ENCODE measurements around the gene PRKCE. TPM values are rescaled to one million over a fixed set of nuclear protein-coding genes. Genes with fewer than 3 reads are reported as not detected.

PRKCE gene
- polyA plus RNA-seq, 3 donors = 8.3 to 9.2 (median 8.7) TPM

DNA sequence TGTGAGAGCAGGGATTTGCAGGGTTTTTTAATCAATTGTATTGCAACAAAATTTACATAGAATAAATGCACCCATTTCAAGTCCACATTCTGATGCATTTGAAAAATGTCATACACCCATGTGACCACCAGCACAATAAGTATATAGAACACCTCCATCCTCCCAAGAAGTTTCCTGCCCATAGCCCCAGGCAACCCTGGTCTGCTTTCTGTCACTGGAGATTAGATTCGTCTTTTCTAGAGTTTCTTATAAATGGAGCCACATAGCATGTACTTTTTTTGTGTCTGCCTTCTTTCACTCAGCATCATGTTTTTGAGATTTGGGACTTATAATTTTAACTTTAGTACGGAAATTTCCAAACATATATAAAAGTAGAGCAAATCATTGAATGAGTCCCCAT is 518.6 kb downstream of the PRKCE start:
- DNase-seq (ENCODE audit: low read depth in 3 of 3, low spot score in 2 of 3) = no peak

GRCh38 chr2:46170611-46171350 is 519.3 kb downstream of the PRKCE start:
- no peak for DNase-seq (ENCODE audit: low read depth in 3 of 3, low spot score in 2 of 3)

DNA sequence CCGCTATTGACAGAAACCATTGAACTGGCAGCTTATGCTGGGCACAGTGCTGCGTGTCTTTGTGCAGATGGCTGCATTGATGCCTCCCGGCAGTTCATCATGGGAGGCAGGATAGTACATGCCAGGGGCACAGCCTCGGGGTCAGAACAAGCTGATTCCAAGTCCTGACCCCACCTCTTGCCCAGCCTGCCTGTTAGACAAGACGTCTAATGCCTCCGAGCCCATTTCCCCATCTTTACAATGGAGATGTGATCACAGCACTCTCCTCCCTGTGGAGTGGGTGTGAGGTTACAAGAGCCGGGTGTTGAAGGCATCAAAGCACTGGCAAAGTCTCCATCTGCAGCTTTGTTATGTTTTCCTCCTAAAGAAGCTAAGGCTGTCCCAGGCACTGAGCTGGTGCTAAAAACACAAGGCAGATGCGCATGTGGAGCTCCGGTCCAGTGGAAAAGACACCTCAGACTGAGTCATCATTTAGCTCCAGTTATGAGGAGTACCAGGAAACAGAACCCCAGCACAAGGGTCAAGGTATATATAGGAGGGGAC is 520.0 kb downstream of the PRKCE start:
- DNase-seq (ENCODE audit: low read depth in 3 of 3, low spot score in 2 of 3) = no peak

GRCh38 chr2:46171996-46172546 is 520.6 kb downstream of the PRKCE start:
- DNase-seq (ENCODE audit: low read depth in 3 of 3, low spot score in 2 of 3) = no peak

GRCh38 chr2:46173030-46173429 is 521.6 kb downstream of the PRKCE start:
- DNase-seq (ENCODE audit: low read depth in 3 of 3, low spot score in 2 of 3) = no peak

- DNase-seq (ENCODE audit: low read depth in 3 of 3, low spot score in 2 of 3) = no peak
Observed at GRCh38 chr2:46173636-46174250, 522.3 kb downstream of the PRKCE start.

DNA sequence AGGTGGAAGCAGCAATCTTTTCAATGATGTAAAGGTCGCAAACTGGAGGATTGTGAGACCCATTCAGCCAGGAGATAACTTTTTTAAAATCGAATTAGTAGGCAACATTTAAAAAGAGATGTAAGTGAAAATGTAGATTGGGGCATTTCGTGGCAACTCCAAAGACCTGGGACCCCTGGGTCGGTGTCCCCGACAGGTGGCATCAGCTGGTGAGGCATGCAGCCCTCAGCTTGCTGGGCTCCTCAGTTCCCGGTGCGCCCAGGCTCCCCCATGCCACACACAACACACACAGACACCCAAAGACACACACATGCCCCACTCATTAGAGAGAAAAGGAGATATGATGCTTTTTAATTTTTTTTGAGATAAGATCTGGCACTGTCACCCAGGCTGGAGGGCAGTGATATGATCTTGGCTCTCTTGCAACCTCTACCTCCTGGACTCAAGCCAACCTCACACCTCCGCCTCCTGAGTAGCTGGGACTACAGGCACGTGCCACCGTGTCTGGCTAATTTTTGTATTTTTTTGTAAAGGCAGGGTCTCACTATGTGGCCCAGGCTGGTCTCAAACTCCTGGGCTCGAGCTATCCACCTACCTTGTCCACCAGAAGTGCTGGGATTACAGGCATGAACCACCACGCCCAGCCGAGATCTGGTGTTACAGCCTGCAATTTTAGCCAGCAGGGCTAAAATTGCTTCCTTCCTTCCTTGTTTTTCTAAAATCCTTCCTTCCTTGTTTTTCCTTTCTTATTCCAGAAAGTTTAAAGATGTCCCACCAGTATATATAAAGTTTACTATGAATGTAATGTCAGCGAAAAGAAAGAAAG is 523.1 kb downstream of the PRKCE start:
- no peak for DNase-seq (ENCODE audit: low read depth in 3 of 3, low spot score in 2 of 3)

GRCh38 chr2:46175419-46175818 is 523.9 kb downstream of the PRKCE start:
- no peak for DNase-seq (ENCODE audit: low read depth in 3 of 3, low spot score in 2 of 3)

GRCh38 chr2:46177461-46178089 is 526.1 kb downstream of the PRKCE start:
- DNase-seq (ENCODE audit: low read depth in 3 of 3, low spot score in 2 of 3) = no peak

GRCh38 chr2:46179037-46179621 is 527.7 kb downstream of the PRKCE start:
- DNase-seq (ENCODE audit: low read depth in 3 of 3, low spot score in 2 of 3) = no peak

DNA sequence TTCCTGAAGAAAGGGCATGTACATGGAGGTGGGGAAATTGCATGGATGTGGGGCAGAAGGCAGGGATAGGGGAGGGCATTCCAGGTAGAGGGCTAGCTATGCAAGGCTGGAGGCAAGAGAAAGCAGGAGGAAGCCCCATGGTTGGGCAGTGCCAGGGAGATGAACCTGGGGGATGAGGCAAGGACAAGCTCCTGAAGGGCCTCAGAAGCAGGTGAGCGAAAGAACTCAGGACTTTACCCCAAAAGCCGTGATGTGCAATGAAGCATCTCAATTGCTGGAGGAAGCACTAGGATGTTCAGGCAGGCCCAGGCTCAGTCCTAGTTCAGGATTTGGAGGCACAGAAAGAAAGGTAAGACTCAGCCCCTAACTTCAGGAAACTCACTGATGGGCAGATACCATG is 528.7 kb downstream of the PRKCE start:
- no peak for DNase-seq (ENCODE audit: low read depth in 3 of 3, low spot score in 2 of 3)

DNA sequence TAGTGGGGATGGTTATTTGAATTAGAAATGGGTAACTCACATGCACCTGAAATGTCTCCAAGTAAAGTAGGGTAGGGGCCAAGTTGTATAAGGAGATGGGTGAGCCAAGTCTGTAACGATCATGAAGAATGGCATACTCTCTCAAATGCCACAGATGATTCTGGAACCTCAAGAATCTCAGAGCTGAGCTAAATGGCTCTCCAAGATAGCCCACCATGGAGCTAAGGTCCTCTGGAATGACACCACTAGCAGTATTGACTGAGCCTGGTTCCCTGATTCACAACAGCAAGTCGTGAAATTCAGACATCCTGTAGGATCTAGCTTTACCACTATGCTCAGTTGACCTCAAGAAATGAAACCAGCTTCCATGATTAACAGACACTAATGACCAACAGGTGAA is 529.8 kb downstream of the PRKCE start:
- no peak for DNase-seq (ENCODE audit: low read depth in 3 of 3, low spot score in 2 of 3)

DNA sequence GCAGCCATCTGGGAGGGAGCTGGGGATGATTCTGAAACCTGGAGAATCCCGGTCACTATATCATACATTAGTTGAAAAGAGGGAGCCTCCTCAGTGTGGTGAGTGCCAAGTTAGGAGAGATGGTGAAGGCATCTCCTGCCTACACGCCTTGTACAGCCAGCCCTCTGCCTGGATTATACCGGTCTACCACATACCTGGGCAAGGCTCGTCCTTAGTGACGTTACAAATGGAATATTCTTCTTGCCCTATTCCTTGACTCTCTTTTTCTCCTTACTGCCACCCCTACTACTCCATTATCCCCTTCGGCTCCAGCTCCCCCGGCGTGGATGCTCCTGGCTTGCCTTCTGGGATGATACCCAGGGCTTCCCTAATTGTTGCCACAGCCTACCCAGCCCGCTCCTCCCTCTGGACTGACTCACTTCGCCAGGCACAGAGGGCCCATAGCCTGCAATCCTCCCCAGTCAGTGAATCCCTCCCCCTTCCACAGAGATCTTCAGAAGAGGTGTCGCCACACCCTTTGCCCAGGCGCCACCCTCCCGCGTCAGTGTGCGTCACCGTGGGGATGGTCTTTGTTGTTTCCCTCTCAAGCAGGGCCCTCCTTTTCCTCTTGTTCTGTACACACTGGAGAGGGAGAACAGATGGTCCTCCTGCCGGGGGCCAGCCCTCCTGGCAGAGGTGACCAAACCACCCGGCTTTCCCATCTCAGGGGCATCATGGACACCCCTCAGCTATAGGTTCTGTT is 530.5 kb downstream of the PRKCE start:
- DNase-seq (ENCODE audit: low read depth in 3 of 3, low spot score in 2 of 3) = no peak

DNA sequence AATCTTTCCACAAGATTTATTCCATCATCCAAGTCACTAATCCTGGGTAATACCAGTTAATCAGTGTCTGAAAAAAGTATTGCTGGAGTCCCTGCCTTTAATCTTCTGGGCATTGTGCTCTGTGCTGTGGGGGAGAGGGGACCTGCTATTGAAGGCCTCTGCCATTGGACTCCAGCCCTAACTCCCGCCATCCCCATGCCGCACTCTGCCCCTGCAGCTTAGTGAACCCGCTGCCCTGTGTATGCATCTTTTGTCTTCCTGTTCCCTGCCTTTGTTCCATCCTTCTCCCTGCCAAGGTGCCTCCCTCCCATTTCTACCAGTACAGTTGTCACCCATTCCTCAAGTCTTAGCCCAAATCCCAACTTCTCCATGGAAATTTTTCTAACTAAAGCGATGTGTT is 532.0 kb downstream of the PRKCE start:
- DNase-seq (ENCODE audit: low read depth in 3 of 3, low spot score in 2 of 3) = no peak

DNA sequence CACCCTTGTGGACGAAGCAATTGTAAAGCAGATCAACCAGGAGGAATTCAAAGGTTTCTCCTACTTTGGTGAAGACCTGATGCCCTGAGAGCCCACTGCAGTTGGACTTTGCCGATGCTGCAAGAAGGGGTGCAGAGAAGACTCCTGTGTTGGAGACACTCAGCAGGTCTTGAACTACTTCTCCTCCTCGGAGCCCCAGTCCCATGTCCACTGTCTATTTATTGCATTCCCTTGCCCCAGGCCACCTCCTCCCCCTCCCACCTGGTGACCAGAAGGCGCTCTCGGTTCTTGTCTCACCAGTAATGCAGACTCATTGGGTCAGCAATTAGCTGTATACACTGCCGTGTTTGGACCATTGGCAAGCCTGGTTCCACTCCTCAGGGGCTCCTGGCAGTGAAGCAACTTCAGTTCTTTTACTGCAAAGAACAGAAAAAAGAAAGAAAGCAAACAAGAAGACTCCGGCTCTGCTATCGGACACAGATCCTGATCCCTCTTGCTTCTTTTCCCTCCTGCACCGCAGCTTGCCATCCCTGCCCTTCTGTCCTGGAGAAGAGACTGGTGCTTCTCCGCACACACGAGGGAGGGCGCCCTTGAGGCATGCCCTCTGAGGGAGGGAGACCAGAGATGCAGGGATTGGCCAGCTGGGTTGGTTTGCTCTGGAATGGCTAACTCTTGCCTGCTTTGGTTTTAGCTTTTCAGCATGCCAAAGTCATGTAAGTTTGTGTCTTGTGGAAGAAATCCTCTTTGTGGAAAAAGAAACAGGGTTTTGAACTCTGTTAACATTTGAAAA is 533.5 kb downstream of the PRKCE start:
- DNase-seq (ENCODE audit: low read depth in 3 of 3, low spot score in 2 of 3) = no peak

- DNase-seq (ENCODE audit: low read depth in 3 of 3, low spot score in 2 of 3) = no peak
Observed at GRCh38 chr2:46187112-46187618, 535.7 kb downstream of the PRKCE start.

- DNase-seq (ENCODE audit: low read depth in 3 of 3, low spot score in 2 of 3) = no peak
Observed at GRCh38 chr2:46188041-46188716, 536.7 kb downstream of the PRKCE start.

- DNase-seq (ENCODE audit: low read depth in 3 of 3, low spot score in 2 of 3) = no peak
Observed at GRCh38 chr2:46193356-46193755, 541.9 kb downstream of the PRKCE start.
